Measurements from ENCODE around the gene LEMD2.

The LEMD2 gene

DNA sequence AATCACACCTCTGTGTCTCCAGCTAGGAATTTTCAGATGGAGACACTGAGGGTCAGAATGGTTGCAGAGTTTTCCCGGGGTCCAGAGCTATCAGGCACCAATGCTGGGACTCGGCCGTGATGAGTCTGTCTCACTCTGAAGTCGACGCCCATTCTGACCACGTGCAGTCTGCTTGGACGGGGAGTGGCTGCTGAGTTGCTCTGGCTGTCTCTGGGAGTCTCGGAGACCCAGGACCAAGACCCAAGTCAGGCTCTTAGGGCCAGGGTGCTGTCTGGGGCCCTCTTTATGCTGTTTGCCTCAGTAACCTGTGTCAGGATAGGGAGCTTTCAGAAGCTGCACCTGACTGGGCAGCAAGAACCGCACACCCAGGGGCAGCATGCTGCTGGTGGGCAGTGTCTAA is 46.8 kb downstream of the LEMD2 start:
- H3K4me3 ChIP-seq (ENCODE audit: low read depth, low read length), result no peak overlapping the region
- TF ChIP-seq, protein P1, sequence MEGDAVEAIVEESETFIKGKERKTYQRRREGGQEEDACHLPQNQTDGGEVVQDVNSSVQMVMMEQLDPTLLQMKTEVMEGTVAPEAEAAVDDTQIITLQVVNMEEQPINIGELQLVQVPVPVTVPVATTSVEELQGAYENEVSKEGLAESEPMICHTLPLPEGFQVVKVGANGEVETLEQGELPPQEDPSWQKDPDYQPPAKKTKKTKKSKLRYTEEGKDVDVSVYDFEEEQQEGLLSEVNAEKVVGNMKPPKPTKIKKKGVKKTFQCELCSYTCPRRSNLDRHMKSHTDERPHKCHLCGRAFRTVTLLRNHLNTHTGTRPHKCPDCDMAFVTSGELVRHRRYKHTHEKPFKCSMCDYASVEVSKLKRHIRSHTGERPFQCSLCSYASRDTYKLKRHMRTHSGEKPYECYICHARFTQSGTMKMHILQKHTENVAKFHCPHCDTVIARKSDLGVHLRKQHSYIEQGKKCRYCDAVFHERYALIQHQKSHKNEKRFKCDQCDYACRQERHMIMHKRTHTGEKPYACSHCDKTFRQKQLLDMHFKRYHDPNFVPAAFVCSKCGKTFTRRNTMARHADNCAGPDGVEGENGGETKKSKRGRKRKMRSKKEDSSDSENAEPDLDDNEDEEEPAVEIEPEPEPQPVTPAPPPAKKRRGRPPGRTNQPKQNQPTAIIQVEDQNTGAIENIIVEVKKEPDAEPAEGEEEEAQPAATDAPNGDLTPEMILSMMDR (IDR thresholded peaks at IDR 0.05; ENCODE audit: low read depth, low read length), result no peak

DNA sequence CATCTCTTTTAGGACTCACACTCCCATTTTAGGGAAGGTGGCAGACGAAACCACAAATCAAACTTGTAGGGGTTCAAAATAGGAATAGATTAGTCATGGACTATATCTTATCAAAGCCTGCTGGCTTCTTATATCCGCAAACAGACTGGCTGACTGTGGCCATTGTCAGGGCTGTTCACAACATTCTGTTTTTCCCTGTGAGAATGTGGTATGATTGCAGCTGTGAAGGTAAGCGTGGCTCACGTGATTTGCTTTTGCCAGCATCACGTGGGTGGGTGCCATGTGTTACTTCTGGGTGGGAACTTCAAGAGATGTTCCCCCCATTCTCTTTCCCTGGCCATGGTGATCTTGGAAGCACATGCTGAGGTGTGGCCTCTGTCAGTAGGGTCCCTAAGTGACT is 48.1 kb downstream of the LEMD2 start:
- TF ChIP-seq, protein P1 (IDR thresholded peaks at IDR 0.05; ENCODE audit: low read depth, low read length), result no peak
- no peak overlapping the region for H3K4me3 ChIP-seq (ENCODE audit: low read depth, low read length)

DNA sequence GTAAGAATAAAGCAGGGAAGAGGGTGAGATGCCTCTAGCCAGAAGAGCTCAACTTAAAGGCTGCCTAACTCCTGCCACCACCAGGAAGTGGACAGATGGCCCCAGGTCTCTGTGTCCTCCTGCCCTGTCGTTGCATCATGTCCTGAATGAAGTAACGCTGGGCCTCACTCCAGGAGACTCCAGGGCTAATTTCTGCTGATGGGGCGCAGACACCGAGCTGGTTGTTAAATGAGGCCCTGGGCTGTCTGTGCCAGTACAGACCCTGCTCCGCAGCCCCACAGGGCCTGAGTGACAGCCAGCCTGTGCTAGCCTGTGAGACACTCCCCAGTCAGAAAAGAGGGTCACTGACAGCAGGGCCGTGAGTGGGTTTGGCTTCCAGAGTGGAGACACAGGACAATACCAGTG is 48.7 kb downstream of the LEMD2 start:
- TF ChIP-seq, protein P1 (IDR thresholded peaks at IDR 0.05; ENCODE audit: low read depth, low read length), result no peak
- H3K4me3 ChIP-seq (ENCODE audit: low read depth, low read length), result no peak overlapping the region

DNA sequence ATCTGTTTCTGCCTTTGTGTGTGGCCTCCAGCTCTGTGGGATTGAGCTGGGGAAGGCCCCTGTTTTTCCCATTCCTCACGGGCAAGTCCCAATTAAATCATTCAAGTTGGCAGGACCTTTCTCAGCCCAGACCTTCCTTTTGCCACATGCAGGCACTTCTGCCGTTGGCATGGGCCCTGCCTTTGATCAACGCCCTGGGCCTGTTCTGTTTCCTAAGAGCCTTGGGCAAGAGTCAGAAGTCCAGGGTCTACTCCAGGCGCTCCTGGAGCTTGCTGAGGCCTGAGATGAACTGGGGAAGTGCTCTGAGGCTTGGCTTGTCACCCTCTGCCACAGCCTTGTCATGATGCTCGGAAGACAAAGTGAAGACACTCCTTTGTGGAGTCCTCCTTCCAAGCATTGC is 49.4 kb downstream of the LEMD2 start:
- TF ChIP-seq, protein P1 (IDR thresholded peaks at IDR 0.05; ENCODE audit: low read depth, low read length), result no peak
- H3K4me3 ChIP-seq (ENCODE audit: low read depth, low read length), result no peak overlapping the region

DNA sequence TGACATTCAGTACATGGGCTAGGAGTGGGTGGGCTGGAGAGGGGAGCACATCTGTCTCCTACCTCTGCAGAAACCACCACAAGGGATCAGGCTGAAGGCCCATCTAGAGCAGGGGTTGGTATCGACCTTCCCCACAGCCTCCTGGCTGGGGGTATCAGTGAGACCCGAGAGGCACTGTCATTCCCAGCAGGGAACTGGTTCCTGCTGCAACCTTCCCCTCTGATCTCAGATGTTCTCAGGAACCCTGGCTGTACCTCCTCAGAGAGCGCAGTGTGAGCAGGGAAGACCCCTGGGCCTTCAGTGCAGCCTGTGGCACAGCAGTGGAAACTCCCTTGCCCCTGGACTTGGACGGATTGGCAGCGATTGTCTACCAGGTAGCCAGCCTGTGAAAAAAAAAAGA is 50.1 kb downstream of the LEMD2 start:
- TF ChIP-seq, protein P1 (IDR thresholded peaks at IDR 0.05; ENCODE audit: low read depth, low read length), result no peak
- H3K4me3 ChIP-seq (ENCODE audit: low read depth, low read length), result no peak overlapping the region

DNA sequence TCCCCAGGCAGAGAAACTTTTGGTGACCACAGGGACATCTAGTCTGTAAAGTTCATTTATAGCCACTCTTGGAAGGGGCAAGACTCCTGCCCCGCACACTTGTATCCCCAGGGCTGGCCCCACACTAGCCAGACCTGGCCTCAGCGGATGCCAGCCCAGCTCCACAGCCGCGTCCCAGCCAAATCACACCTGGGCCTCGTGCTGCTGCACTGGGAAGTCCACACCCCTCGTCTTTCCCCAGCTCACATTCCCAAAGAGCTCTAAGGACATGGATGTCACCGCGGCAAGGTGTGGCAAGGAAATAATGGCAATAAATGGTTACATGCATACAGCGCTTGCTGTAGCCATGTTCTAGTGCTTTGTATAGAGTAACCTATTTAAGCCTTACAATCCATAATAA is 50.8 kb downstream of the LEMD2 start:
- H3K4me3 ChIP-seq (ENCODE audit: low read depth, low read length), result no peak overlapping the region
- TF ChIP-seq, protein P1 (IDR thresholded peaks at IDR 0.05; ENCODE audit: low read depth, low read length), result no peak

DNA sequence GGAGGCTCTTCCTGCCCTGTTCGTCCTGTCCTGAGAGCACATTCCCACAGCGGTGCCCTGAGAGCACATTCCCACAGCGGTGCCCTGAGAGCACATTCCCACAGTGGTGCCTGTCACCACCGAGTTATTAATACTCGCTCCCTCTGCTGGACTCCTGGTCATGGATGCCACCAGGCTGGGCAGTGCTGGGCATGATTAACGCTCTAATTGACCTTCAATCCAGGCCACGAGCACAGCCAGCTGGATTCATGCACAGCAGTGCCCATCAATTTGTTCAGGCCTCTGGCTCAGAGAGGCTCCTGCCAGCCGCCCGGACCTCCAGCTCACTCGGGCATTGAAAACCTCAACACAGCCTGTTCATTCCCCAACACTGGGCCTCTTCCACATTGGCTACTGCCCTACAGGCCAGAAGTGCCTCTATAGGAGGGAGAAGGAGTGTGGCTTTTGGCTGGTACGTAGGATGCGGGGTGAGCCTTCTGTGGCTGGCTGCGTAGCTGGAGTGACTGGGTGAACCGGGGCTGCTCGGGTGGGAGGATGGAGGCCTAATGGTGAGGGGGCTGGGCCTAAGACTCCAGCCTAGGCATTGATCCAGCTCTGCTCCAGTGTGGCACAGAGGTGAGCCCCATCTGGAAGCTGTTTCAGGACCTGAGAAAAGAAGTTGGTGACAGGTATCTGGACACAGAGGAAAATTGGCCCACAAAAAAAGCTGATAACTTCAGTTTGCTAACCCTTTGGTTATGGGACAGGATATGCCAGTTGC is 51.5 kb downstream of the LEMD2 start:
- TF ChIP-seq, protein P1 (IDR thresholded peaks at IDR 0.05; ENCODE audit: low read depth, low read length), result no peak

More for the DNA sequence above, 51.5 kb downstream of the LEMD2 start:
- H3K4me3 ChIP-seq (ENCODE audit: low read depth, low read length), result no peak overlapping the region

All from WI38 (cell line).